ENCODE data around the gene EYA2.

The EYA2 gene

DNA sequence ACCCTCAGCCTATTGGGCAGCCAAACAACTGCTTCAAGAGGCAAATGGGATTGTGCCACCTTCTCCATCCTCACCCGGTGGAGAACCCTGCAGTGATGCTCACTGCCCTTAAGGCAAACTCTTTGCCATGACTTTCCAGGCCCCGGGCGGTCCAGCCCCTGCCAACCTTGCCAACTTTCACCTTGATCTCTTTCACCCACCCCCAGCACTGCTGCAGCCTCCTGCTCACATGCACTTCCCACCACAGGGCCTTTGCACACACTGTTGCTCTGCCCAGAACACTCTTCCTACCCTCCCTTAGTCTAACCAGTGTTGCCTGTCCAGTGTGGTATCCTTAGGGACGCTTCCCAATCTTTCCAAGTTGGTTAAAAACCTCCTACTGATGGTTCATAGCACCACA, 221.1 kb downstream of the EYA2 start:
- FAIRE-seq (no peak), DNase-seq (ENCODE audit: insufficient read length, low spot score) (no peak)
- TF ChIP-seq, protein P1, sequence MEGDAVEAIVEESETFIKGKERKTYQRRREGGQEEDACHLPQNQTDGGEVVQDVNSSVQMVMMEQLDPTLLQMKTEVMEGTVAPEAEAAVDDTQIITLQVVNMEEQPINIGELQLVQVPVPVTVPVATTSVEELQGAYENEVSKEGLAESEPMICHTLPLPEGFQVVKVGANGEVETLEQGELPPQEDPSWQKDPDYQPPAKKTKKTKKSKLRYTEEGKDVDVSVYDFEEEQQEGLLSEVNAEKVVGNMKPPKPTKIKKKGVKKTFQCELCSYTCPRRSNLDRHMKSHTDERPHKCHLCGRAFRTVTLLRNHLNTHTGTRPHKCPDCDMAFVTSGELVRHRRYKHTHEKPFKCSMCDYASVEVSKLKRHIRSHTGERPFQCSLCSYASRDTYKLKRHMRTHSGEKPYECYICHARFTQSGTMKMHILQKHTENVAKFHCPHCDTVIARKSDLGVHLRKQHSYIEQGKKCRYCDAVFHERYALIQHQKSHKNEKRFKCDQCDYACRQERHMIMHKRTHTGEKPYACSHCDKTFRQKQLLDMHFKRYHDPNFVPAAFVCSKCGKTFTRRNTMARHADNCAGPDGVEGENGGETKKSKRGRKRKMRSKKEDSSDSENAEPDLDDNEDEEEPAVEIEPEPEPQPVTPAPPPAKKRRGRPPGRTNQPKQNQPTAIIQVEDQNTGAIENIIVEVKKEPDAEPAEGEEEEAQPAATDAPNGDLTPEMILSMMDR (IDR thresholded peaks at IDR 0.05; ENCODE audit: insufficient read depth, missing control alignments): no peak

DNA sequence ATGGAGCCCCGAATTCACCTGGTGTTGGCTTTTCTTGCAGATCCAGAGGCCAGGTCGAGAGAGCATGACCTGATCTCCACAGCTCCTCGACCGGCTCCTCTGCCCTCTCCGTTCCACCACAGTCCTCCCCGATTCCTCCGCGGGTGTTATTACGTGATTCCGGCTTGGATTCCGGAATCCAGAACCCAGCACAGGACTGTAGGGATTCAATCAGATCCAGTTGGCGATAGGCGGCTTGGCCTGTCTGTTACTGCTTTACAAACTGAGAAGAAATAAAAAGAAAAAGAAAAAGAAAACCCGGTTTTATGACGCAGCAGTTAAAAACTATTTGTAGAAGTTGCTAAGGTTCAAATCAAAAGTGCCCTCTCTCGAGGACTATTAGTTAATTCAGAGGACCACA, 222.7 kb downstream of the EYA2 start:
- DNase-seq (ENCODE audit: insufficient read length, low spot score) (no peak), FAIRE-seq (no peak)

DNA sequence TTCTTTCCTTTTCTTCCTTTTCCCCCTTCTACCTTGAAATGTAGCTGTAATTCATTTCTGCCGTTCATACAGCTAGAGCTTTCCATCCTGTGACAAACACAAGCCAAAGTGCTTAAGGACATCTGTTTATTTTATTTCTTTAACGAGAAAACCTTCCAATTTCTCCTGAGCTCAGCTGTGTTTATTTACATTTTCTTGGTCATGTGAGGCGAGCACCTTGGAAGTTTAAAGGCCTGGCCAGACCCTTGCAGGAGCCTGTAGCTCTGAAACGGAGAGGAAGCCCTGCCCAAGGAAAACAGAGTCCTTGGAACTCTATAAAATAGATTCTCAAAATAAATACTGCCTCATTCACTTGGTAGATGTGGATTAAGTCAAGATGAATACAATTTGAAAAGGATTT, 223.1 kb downstream of the EYA2 start:
- DNase-seq (ENCODE audit: insufficient read length, low spot score): no peak
- FAIRE-seq: no peak
- TF ChIP-seq, protein P1 (IDR thresholded peaks at IDR 0.05; ENCODE audit: insufficient read depth, missing control alignments): no peak

More for the DNA sequence above, 222.7 kb downstream of the EYA2 start:
- TF ChIP-seq, protein P1 (IDR thresholded peaks at IDR 0.05; ENCODE audit: insufficient read depth, missing control alignments): no peak

DNA sequence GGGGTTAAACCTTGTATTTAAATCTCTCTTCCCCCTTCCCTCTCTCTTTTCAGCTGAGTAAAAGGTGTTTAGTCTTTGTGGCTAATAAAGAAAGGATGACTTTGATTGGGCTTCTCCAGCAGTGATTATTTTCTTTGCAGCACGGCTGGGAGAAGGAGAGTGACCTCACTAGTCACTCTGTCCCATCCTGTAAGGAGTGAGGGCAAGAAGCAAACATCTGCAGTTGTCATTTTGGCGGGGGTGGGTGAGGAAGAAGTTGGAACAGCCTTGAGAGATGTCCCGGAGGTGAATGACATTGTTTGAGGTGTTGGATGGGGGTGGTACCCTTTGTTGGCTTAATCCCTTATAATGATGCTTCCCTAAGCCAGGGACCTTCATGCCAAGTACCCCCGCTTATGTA, 223.6 kb downstream of the EYA2 start:
- DNase-seq (ENCODE audit: insufficient read length, low spot score): no peak
- TF ChIP-seq, protein P1 (IDR thresholded peaks at IDR 0.05; ENCODE audit: insufficient read depth, missing control alignments): no peak
- no peak for FAIRE-seq

DNA sequence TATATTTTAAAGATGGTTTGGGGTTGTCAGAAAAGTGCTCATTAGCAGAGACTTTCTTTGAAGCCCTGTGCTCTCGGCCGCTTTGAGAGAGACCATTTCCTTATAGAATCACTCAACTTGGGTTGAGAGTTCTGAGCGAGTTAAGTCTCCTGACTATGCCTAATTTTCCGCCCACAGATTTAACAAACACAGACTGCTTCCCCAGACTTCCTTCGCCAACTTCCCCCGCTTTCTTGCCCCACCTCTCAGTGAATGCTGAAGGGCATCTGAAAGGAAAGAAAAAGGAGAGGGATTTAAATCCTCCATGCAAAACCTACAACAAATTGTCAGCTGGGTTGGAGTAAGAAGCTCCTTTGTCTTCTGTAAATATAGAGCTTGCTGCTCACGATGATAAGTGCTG, 224.0 kb downstream of the EYA2 start:
- FAIRE-seq (no peak), DNase-seq (ENCODE audit: insufficient read length, low spot score) (no peak)
- TF ChIP-seq, protein P1 (IDR thresholded peaks at IDR 0.05; ENCODE audit: insufficient read depth, missing control alignments): no peak

DNA sequence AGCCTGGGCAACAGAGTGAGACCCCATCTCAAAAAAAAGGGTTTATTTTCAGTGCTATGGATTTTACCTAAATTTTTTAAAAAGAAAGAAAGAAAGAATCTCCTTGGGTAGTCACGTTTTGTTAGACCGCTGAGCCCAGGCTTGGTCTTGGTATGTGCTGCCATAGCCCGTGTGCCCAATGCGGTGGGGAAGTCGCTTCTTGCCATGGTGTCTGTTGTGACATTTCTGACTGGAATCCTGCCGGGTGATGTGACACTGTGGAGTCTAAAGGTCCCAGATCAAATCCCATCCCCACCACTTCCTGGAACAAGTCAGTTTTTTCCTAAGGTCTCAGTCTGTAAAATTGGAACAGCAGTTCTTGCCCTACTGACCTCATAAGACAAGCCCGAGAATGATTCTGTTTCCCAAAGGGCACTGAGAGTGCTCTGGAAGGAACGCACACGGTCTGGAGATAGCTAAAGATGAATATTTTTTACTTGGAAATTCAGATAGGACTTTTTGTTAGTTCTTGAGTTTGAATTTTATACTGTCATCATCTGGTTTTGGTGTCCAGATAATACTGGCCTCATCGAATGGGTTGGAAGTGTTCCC, 225.8 kb downstream of the EYA2 start:
- FAIRE-seq (no peak), DNase-seq (ENCODE audit: insufficient read length, low spot score) (no peak)
- TF ChIP-seq, protein P1 (IDR thresholded peaks at IDR 0.05; ENCODE audit: insufficient read depth, missing control alignments): no peak

DNA sequence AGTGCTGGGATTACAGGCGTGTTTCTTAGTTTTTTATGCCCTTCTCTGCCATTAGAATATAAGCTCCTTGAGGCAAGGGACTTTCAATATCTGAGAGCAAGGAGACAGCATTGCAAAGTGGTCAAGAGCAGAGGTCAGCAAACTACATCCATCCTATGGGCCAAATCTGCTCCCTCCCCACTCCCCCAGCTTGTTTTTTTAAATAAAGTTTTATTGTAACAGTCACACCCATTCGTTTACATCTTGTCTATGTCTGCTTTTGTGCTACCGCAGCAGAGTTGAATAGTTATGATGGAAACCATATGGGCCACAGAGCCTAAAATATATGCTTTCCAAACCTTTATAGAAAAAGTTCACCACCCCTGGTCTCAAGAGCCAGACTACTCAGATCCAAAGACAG, 227.9 kb downstream of the EYA2 start:
- DNase-seq (ENCODE audit: insufficient read length, low spot score): no peak
- FAIRE-seq: no peak
- TF ChIP-seq, protein P1 (IDR thresholded peaks at IDR 0.05; ENCODE audit: insufficient read depth, missing control alignments): no peak
